Dendritic cell treated with granulocyte-macrophage colony-stimulating factor and Interleukin-4, amounts not matched to agents 40 ng/mL and 50 ng/mL, for 4 days (primary cell): Measurements from ENCODE around the gene ACO2.
"Not testable (repeated sequence)": the region's sequence is repeated elsewhere in the genome, so short reads cannot be mapped to it uniquely, and the experiment has no call there.

ENCODE experiments used
- H3K27ac Mint-ChIP-seq: one replicate; pipeline ENCODE4 v1.8.0; 2022; ENCODE audit warnings: mild to moderate bottlenecking, mixed read lengths
- H3K27me3 Mint-ChIP-seq: one replicate; pipeline ENCODE4 v1.8.0; 2022; ENCODE audit warnings: mild to moderate bottlenecking, mixed read lengths
- H3K36me3 Mint-ChIP-seq: one replicate; pipeline ENCODE4 v1.8.0; 2022; ENCODE audit warnings: low read depth, mixed read lengths
- H3K4me1 Mint-ChIP-seq: one replicate; pipeline ENCODE4 v1.8.0; 2022; ENCODE audit warnings: low read depth, mixed read lengths
- H3K4me3 Mint-ChIP-seq: one replicate; pipeline ENCODE4 v1.8.0; 2022; ENCODE audit warnings: mild to moderate bottlenecking, moderate library complexity, mixed read lengths
- H3K9me3 Mint-ChIP-seq: one replicate; pipeline ENCODE4 v1.8.0; 2022; ENCODE audit warnings: mixed read lengths
- intact Hi-C: fragments of 100-400 bp; cut with micrococcal nuclease; formaldehyde crosslinking; loops from one replicate; pipeline ENCODE4 v1.15.0; 2022

The ACO2 gene

DNA sequence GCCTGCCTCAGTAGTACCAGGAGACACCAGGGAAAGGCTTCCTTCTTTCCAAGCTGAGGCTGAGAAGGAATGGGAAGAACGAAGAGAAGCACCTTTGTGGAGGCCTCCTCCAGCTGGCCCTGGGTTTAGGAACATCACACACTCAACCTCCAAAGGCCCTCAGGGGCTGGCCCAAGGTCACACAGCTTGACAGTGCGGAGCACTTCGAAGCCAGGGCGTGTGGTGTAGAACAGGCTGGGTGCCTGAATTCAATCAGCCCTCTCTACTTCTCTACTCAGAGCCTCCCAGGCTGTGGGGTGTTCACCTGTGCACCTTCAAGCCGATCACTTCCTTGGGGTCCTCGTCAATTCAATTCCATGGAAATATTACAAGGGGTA is 91.2 kb downstream of the ACO2 start:
- Mint-ChIP-seq H3K4me3 (no peak overlapping the region), H3K9me3 (no peaks in the 10 kb centered on the region), H3K27me3 (peaks cover 68% of the 10 kb centered on the region), H3K4me1 (peaks cover 6% of the 10 kb centered on the region), H3K27ac (no peak overlapping the region), H3K36me3 (no peaks in the 10 kb centered on the region)
- intact Hi-C loops, result no loop called here

DNA sequence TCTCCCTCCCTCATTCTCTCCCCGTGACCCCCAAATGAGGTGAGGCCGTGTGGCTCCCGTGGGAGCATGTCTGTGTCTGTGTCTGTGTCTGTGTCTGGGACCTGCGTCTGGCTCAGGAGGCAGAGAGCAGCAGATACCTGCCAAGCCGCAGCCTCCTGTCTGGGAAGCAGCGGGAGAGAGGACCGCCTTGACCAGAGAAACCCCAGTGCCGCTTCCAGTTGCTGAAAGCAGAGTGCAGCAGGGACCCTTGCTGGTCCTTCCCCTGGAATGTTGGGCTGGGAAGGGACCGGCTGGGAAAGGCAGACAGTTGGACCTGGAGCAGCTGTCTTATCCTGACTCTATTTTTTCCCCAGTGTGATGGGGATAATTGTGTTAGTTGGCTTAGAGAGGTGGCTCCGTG is 92.4 kb downstream of the ACO2 start:
- Mint-ChIP-seq H3K27ac (no peak overlapping the region), H3K27me3 (peaks cover 65% of the 10 kb centered on the region), H3K9me3 (no peaks in the 10 kb centered on the region), H3K36me3 (no peaks in the 10 kb centered on the region), H3K4me1 (peaks cover 6% of the 10 kb centered on the region), H3K4me3 (no peak overlapping the region)
- intact Hi-C loops, result no loop called here

DNA sequence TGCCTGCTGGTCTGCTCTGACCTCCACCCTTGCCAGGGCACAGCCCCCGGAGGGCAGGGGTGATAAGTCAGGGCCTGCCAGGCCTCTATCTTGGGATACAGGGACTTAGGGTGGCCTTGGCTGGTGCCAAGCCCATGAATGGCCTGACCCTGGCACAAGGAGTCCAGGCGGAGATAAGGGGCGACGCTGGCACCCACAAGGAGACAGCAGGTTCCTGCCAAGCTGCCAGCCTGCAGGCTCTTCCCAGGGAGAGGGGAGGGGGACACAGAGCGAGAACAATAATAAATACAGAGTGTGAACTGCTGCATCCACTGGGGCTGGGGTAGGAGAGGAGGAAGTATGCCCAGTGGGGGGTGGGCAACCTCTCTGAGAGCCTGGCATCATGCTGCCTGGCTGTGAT is 92.9 kb downstream of the ACO2 start:
- no peaks in the 10 kb centered on the region for H3K9me3 Mint-ChIP-seq
- intact Hi-C loops, result no loop called here
- peaks cover 65% of the 10 kb centered on the region for H3K27me3 Mint-ChIP-seq
- peaks cover 6% of the 10 kb centered on the region for H3K4me1 Mint-ChIP-seq
- H3K27ac Mint-ChIP-seq, result no peak overlapping the region
- no peak overlapping the region for H3K4me3 Mint-ChIP-seq
- H3K36me3 Mint-ChIP-seq, result no peaks in the 10 kb centered on the region

DNA sequence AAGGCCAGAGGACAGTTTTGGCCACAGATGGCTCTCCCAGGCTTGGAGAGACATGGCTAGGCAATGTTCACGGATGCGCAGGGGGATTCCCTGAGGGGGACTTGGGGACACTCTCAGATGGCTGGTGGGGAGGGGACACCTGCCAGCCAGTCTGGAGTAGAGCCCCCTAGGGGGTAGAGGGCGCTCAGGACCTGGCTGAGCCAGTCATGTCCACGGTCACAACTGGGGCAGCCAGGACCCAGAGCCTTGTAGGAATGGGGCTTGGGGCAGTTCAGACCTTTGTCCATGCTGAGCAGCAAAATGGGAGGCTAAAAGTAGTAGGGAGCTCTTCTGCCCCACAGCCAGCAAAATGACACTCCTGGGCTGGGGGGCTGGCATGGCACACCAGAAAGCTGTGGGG is 93.5 kb downstream of the ACO2 start:
- no peak overlapping the region for H3K4me3 Mint-ChIP-seq
- no peak overlapping the region for H3K27ac Mint-ChIP-seq
- no peaks in the 10 kb centered on the region for H3K36me3 Mint-ChIP-seq
- intact Hi-C loops, result no loop called here
- H3K4me1 Mint-ChIP-seq, result peaks cover 5% of the 10 kb centered on the region
- H3K27me3 Mint-ChIP-seq, result peaks cover 64% of the 10 kb centered on the region
- H3K9me3 Mint-ChIP-seq, result no peaks in the 10 kb centered on the region

DNA sequence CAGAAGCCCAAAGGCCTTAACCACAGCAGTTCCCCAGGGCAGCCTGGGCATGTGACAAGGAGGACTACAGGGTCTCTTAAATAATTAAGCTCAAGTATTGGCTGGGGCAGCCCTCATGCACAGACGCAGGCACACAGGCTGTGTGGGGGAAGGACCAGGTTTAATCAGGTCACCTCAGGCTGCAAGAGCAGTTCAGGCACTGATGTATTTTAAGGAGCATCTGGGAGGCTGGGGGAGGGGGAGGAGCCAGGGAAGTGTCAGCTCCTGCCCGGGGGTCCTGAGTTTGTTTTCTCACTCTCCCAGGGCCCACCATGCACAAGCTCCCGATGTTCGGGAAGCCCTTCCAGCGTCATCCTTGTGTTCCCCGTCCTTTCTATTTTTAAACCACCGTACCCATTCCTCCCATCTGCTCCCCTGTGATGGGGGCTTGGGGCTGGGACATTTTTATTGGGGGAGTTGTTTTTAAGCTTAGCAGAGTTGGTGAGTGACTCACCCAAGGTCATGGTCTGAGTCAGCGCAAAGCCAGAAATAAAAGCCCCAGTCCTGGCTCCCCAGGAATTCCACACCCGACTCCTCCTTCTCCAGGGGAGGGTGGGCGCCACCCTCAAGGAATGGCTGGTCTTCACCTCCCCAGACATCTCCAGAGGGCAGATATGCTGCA is 94.3 kb downstream of the ACO2 start:
- no peaks in the 10 kb centered on the region for H3K36me3 Mint-ChIP-seq
- no peaks in the 10 kb centered on the region for H3K9me3 Mint-ChIP-seq
- no peak overlapping the region for H3K4me3 Mint-ChIP-seq
- H3K4me1 Mint-ChIP-seq, result no peaks in the 10 kb centered on the region
- intact Hi-C loops, result no loop called here
- no peak overlapping the region for H3K27ac Mint-ChIP-seq
- peaks cover 61% of the 10 kb centered on the region for H3K27me3 Mint-ChIP-seq

DNA sequence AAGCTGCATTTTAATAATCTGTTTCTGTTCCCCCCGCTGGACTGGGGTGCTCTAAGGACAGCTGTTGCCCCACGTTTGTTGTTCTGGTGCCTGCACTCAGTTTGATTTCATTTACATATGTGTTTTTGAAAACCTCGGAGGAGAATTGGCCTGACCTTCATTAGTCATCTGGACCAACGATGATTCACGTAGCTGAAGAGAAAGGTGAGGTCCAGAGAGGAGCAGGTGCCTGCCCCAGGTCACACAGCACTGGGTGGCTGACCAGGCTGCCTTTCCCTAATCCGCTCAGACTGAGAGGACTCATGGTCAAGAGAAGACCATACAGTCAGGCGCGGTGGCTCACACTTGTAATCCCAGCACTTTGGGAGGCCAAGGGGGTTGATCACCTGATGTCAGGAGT is 95.6 kb downstream of the ACO2 start:
- H3K4me1 Mint-ChIP-seq, result no peaks in the 10 kb centered on the region
- H3K9me3 Mint-ChIP-seq, result no peaks in the 10 kb centered on the region

GRCh38 chr22:41565403-41566054 is 96.6 kb downstream of the ACO2 start:
- Mint-ChIP-seq H3K27ac (no peak overlapping the region), H3K4me3 (no peak overlapping the region), H3K27me3 (peaks cover 50% of the 10 kb centered on the region), H3K4me1 (no peaks in the 10 kb centered on the region), H3K9me3 (no peaks in the 10 kb centered on the region), H3K36me3 (no peaks in the 10 kb centered on the region)
- intact Hi-C loops, result no loop called here

More for the DNA sequence above, 95.6 kb downstream of the ACO2 start:
- Mint-ChIP-seq H3K4me3 (no peak overlapping the region), H3K27ac (no peak overlapping the region), H3K36me3 (no peaks in the 10 kb centered on the region), H3K27me3 (peaks cover 57% of the 10 kb centered on the region)
- intact Hi-C loops, result no loop called here

DNA sequence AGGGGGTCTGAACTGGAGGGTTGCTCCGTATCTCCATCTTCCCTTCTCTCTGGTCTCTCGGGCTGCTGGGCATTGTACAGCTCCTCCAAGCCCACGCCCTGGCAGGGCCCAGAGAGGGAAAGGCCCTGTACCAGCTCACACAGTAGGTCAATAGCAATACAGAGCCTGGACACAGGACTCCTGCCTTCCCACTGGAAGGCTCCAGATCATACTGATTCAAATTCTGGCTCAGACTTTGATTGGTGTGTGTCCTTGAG is 98.5 kb downstream of the ACO2 start:
- H3K27me3 Mint-ChIP-seq, result peaks cover 32% of the 10 kb centered on the region
- H3K4me1 Mint-ChIP-seq, result no peaks in the 10 kb centered on the region
- intact Hi-C loops, result no loop called here
- no peaks in the 10 kb centered on the region for H3K36me3 Mint-ChIP-seq
- H3K27ac Mint-ChIP-seq, result no peak overlapping the region
- H3K9me3 Mint-ChIP-seq, result no peaks in the 10 kb centered on the region
- no peak overlapping the region for H3K4me3 Mint-ChIP-seq

DNA sequence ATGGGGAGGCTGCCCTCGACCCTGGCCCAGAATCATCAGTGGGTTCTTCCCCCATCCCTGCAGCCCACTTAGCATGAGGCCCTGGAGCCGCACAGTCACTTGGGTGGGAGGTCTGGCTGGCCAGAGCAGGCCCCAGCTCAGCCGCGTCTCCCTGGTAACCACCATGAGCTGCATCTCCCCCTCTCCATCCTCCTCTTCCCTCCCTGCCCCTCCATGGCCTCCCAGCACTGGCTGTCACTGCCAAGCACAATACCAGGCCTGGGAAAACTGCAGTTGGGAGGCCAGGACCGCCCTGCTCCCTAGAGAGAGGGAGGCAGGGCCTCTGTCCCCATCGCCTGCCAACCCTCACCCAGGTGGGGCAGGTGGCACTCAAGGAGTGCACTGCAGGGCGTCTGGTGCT is 99.9 kb downstream of the ACO2 start:
- no peak overlapping the region for H3K27ac Mint-ChIP-seq
- peaks cover 22% of the 10 kb centered on the region for H3K27me3 Mint-ChIP-seq
- no peaks in the 10 kb centered on the region for H3K4me1 Mint-ChIP-seq
- H3K4me3 Mint-ChIP-seq, result no peak overlapping the region
- intact Hi-C loops, result no loop called here
- no peaks in the 10 kb centered on the region for H3K9me3 Mint-ChIP-seq
- H3K36me3 Mint-ChIP-seq, result no peaks in the 10 kb centered on the region

GRCh38 chr22:41570221-41570620 is 101.3 kb downstream of the ACO2 start:
- no peaks in the 10 kb centered on the region for H3K4me1 Mint-ChIP-seq
- H3K36me3 Mint-ChIP-seq, result peaks cover 8% of the 10 kb centered on the region
- no peaks in the 10 kb centered on the region for H3K9me3 Mint-ChIP-seq
- no peak overlapping the region for H3K4me3 Mint-ChIP-seq
- peaks cover 17% of the 10 kb centered on the region for H3K27me3 Mint-ChIP-seq
- intact Hi-C loops, result no loop called here
- H3K27ac Mint-ChIP-seq, result no peak overlapping the region

GRCh38 chr22:41571786-41572185 is 102.9 kb downstream of the ACO2 start:
- Mint-ChIP-seq H3K4me1 (no peaks in the 10 kb centered on the region), H3K27ac (no peak overlapping the region), H3K9me3 (no peaks in the 10 kb centered on the region), H3K36me3 (peaks cover 23% of the 10 kb centered on the region), H3K27me3 (peaks cover 12% of the 10 kb centered on the region), H3K4me3 (no peak overlapping the region)
- intact Hi-C loops, result no loop called here

DNA sequence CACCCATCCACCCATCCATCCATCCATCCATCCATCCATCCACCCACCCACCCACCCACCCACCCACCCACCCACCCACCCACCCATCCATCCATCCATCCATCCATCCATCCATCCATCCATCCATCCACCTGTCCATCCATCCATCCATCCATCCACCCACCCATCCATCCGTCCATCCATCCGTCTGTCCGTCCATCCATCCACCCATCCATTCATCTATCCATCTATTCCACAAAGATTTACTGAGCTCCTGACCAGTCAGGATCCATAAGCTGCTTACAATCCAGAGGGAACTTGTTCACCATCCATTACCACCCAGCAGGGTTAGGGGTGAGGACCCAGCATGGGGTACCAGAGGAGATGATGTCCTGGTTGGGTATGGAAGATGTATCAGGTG is 103.4 kb downstream of the ACO2 start:
- H3K27ac Mint-ChIP-seq, H3K4me1 Mint-ChIP-seq, intact Hi-C loops, H3K9me3 Mint-ChIP-seq, H3K4me3 Mint-ChIP-seq: not testable (repeated sequence)
- Mint-ChIP-seq H3K36me3 (peaks cover 28% of the 10 kb centered on the region), H3K27me3 (peaks cover 11% of the 10 kb centered on the region)

GRCh38 chr22:41573677-41574076 is 104.8 kb downstream of the ACO2 start:
- Mint-ChIP-seq H3K4me1 (no peaks in the 10 kb centered on the region), H3K9me3 (no peaks in the 10 kb centered on the region), H3K27ac (no peak overlapping the region), H3K27me3 (peaks cover 7% of the 10 kb centered on the region), H3K36me3 (peaks cover 42% of the 10 kb centered on the region), H3K4me3 (no peak overlapping the region)
- intact Hi-C loops, result no loop called here

DNA sequence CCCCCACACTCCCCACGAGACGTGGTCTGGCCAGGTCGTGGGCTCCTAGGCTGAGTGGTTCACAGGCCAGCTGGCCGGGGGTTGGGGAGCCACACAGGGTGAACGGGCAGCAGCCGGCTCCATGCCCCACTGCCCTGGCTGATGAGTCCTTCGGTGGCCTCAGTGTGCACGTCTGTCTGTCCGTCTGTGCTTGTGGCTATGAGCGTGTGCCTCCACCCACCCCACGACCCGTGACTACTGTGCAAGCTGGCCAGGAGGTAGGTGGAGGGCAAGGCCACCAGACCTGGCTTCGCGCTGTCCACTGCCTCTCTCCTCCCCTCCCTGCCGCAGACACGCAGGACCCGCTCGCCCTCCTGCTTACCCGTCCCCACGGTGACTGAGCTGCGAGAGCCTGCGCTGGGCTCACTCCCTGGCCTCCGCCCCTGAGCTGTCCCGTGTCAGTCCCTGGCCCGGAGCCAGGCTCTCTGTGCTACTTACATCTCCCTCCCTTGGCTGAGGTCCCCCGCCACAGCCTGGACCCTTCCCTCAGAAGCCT is 106.0 kb downstream of the ACO2 start:
- H3K9me3 Mint-ChIP-seq, result no peaks in the 10 kb centered on the region
- peaks cover 2% of the 10 kb centered on the region for H3K27me3 Mint-ChIP-seq
- no peak overlapping the region for H3K4me3 Mint-ChIP-seq
- intact Hi-C loops, result no loop called here
- peaks cover 55% of the 10 kb centered on the region for H3K36me3 Mint-ChIP-seq
- no peaks in the 10 kb centered on the region for H3K4me1 Mint-ChIP-seq
- no peak overlapping the region for H3K27ac Mint-ChIP-seq

DNA sequence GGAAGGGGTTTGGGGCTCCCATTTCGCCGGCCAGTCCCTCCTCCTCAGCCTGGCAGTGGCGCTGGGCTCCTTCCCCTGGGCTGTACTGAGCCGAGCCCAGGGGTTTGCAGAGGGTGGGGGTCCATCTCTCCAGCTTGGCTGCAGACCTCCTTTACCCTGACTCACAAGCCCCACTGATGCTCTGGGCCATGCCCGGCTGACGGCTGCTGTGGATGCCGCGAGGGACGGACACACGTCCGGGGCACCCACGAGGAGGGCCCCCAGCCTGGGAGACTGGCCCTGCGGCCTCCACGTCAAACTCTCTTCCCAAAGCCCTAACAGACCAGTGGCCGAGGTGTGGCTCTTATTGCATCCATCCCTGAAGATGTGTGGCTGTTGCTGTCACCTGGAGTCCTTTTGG is 106.6 kb downstream of the ACO2 start:
- intact Hi-C loops, result no loop called here
- peaks cover 61% of the 10 kb centered on the region for H3K36me3 Mint-ChIP-seq
- H3K27ac Mint-ChIP-seq, result no peak overlapping the region
- no peaks in the 10 kb centered on the region for H3K27me3 Mint-ChIP-seq
- no peaks in the 10 kb centered on the region for H3K9me3 Mint-ChIP-seq
- H3K4me1 Mint-ChIP-seq, result no peaks in the 10 kb centered on the region
- no peak overlapping the region for H3K4me3 Mint-ChIP-seq
